Smooth muscle cell (in vitro differentiated cells): ENCODE measurements around the gene DOCK8. TPM values are rescaled to one million over a fixed set of nuclear protein-coding genes. Genes with fewer than 3 reads are reported as not detected.

Experiments used
- DNase-seq: peaks from one replicate; lab custom pipeline; 2025; ENCODE audit not compliant: unreplicated experiment; lab: John Stamatoyannopoulos, UW
- H2AFZ ChIP-seq: fragments of 200-600 bp; sonication (generic); 2 replicates; pipeline ENCODE4 v1.6.0; 2016; ENCODE audit warnings: antibody characterized with exemption, low read depth, mild to moderate bottlenecking
- H3F3A ChIP-seq: fragments of 200-600 bp; sonication (generic); 2 replicates; pipeline ENCODE4 v1.6.0; 2017; ENCODE audit warnings: antibody characterized with exemption, low read depth
- H3K27ac ChIP-seq: fragments of 200-600 bp; sonication (generic); 2 replicates; pipeline ENCODE4 v1.5.1; 2016; ENCODE audit warnings: low read depth, mild to moderate bottlenecking
- H3K27me3 ChIP-seq: fragments of 200-600 bp; sonication (generic); 2 replicates; pipeline ENCODE4 v1.6.1; 2016; ENCODE audit warnings: low read depth, mild to moderate bottlenecking
- H3K36me3 ChIP-seq: fragments of 200-600 bp; sonication (generic); 2 replicates; pipeline ENCODE4 v1.5.1; 2016; ENCODE audit warnings: low read depth
- H3K4me1 ChIP-seq: fragments of 200-600 bp; sonication (generic); 2 replicates; pipeline ENCODE4 v1.5.1; 2016; ENCODE audit warnings: low read depth
- H3K4me2 ChIP-seq: fragments of 200-600 bp; sonication (generic); 2 replicates; pipeline ENCODE4 v1.6.0; 2016; ENCODE audit warnings: mild to moderate bottlenecking
- H3K4me3 ChIP-seq: fragments of 200-600 bp; sonication (generic); 2 replicates; pipeline ENCODE4 v1.5.1; 2016; ENCODE audit warnings: mild to moderate bottlenecking
- H3K79me2 ChIP-seq: fragments of 200-600 bp; sonication (generic); 2 replicates; pipeline ENCODE4 v1.6.0; 2016; ENCODE audit warnings: low read depth, mild to moderate bottlenecking
- H3K9ac ChIP-seq: fragments of 200-600 bp; sonication (generic); 2 replicates; pipeline ENCODE4 v1.6.0; 2016; ENCODE audit warnings: low read depth
- H3K9me3 ChIP-seq: fragments of 200-600 bp; sonication (generic); replicated peaks from 2 replicates; pipeline ENCODE4 v1.5.1; 2016; ENCODE audit warnings: low read depth
- H4K20me1 ChIP-seq: fragments of 200-600 bp; sonication (generic); 2 replicates; pipeline ENCODE4 v1.6.0; 2016; ENCODE audit warnings: low read depth
- WGBS: methylation state at CpG from one replicate; pipeline ENCODE4 v1.1.7; 2016; ENCODE audit warnings: low lambda C conversion rate; 5-methylcytosine and 5-hydroxymethylcytosine counted together
- polyA plus RNA-seq: library from polyadenylated mRNA; unstranded; fragments of >200 nt; fragmentation: Nextera tagmentation; extraction: Ambion mirVana; gene quantifications from 2 replicates; pipeline ENCODE4 v1.2.1, GENCODE V29; 2016
- total RNA-seq: library from RNA; depleted of rRNA; stranded (reverse); fragments of >200 nt; gene quantifications from 2 replicates; pipeline ENCODE4 v1.2.3, GENCODE V29; 2014
- TF ChIP-seq, protein P1 (sequence below): fragments of 200-600 bp; sonication (generic); IDR thresholded peaks from 2 replicates; pipeline ENCODE4 v1.5.1; 2017; ENCODE audit warnings: borderline replicate concordance, mild to moderate bottlenecking, antibody characterized with exemption; ENCODE audit not compliant: insufficient read depth, poor library complexity, severe bottlenecking

Gene DOCK8
- total and polyA plus RNA-seq, 2 experiments from 2014 or later, result 0.18 to 4.9 TPM

DNA sequence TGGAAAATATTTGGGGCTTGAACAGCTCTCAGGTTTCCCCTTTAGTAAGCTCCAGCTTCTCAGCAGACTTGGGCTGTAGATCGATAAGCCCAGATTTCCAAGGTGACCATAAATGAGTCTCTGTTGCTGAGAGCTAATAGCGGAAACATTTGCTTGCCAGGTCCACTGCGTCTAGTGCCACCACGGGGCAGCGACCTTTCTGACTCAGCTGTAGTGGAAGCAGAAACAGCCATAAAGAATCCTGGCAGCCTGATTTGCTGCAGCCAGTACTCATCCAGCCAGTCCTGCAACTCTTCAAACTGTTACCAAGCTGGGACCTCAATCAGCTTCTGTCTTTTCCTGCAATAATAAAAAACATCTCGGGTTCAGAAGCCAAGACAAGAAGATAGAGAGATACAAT lies 241.7 kb downstream of the DOCK8 start:
- Histone ChIP-seq H3K36me3 (no peaks in the 10 kb centered on the region), H3F3A (no peaks in the 10 kb centered on the region), H3K4me3 (no peak overlapping the region), H3K79me2 (no peaks in the 10 kb centered on the region), H2AFZ (peak overlapping the region; percentile 55), H3K27me3 (no peaks in the 10 kb centered on the region), H3K4me2 (no peak overlapping the region), H3K9ac (no peak overlapping the region), H3K4me1 (peaks cover 9% of the 10 kb centered on the region), H3K27ac (peak overlapping the region; percentile 8), H4K20me1 (no peaks in the 10 kb centered on the region), H3K9me3 (no peaks in the 10 kb centered on the region)
- DNase-seq, result no peak
- 48% methylated on average over 6 of the region's 6 CpGs for WGBS
- TF ChIP-seq, protein P1, sequence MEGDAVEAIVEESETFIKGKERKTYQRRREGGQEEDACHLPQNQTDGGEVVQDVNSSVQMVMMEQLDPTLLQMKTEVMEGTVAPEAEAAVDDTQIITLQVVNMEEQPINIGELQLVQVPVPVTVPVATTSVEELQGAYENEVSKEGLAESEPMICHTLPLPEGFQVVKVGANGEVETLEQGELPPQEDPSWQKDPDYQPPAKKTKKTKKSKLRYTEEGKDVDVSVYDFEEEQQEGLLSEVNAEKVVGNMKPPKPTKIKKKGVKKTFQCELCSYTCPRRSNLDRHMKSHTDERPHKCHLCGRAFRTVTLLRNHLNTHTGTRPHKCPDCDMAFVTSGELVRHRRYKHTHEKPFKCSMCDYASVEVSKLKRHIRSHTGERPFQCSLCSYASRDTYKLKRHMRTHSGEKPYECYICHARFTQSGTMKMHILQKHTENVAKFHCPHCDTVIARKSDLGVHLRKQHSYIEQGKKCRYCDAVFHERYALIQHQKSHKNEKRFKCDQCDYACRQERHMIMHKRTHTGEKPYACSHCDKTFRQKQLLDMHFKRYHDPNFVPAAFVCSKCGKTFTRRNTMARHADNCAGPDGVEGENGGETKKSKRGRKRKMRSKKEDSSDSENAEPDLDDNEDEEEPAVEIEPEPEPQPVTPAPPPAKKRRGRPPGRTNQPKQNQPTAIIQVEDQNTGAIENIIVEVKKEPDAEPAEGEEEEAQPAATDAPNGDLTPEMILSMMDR, result no peak

DNA sequence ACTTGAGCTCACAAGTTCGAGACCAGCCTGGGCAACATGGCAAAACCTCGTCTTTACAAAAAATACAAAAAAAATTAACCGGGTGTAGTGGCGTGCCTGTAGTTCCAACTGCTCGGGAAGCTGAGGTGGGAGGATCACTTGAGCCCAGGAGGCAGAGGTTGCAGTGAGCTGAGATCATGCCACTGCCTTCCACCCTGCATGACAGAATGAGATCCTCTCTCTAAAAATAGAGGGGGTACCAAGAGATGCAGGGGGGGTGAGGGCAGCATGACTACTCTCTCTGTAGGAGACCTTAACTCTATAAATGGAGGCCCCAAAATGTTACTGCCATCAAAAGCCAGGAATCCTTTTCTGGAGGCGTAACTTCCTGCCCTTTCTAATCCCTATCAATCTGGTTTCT lies 243.9 kb downstream of the DOCK8 start:
- H3K36me3 ChIP-seq, result no peaks in the 10 kb centered on the region
- no peak overlapping the region for H3K27ac ChIP-seq
- H2AFZ ChIP-seq, result peak overlapping the region; percentile 70
- no peak overlapping the region for H3K9ac ChIP-seq
- no peaks in the 10 kb centered on the region for H3K27me3 ChIP-seq
- TF ChIP-seq, protein P1, result no peak
- H4K20me1 ChIP-seq, result no peaks in the 10 kb centered on the region
- H3K4me3 ChIP-seq, result no peak overlapping the region
- no peak overlapping the region for H3K4me2 ChIP-seq
- WGBS, result 87% methylated on average over 6 of the region's 6 CpGs
- no peaks in the 10 kb centered on the region for H3F3A ChIP-seq
- no peak for DNase-seq
- H3K4me1 ChIP-seq, result peaks cover 9% of the 10 kb centered on the region
- H3K79me2 ChIP-seq, result no peaks in the 10 kb centered on the region
- H3K9me3 ChIP-seq, result no peaks in the 10 kb centered on the region

DNA sequence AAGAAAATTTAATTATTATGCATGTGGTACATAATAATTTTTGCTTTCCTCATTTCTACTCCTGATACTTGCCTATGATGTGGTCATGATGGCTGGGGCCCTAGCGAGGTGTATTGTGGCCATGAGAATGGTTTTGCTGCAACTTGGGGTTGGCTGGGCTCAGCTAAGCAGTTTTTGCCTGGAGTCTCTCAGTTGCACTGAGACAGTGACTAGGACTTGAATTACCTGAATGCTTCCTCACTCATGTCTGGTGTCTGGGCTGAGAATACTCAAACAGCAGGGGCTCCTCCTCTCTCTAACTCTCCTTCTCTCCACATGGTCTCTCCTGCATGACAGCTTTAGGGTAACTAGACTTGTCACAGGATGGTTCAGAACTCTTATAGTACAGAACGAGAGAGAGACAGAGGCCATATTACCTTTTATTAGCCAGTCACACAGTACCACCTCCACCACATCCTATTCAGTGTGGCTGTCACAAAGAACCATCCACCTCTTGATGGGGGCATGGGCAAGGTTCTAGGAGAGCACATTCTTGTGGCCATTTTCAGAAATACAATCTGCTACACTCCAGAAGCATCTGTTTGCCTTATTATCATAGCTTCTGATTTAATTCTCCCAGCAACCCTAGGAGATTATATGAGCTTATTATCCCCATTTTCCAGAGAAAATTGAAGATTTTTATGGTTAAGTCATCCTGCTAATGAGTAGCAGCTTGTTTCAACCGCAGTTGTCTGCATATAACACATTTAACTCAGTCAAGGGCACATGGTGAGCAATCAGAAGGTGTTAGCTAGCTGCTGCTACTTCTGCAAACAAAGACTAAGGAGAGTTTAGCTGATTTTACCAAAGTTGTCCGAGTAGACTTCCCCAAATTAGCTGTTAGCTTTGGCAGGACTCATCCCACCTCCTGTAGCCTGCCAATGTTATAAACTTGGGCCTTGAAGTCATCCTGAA lies 245.1 kb downstream of the DOCK8 start:
- H3F3A ChIP-seq, result no peaks in the 10 kb centered on the region
- no peaks in the 10 kb centered on the region for H3K79me2 ChIP-seq
- H3K9me3 ChIP-seq, result no peaks in the 10 kb centered on the region
- TF ChIP-seq, protein P1, result no peak
- no peaks in the 10 kb centered on the region for H4K20me1 ChIP-seq
- H3K9ac ChIP-seq, result no peak overlapping the region
- no peak overlapping the region for H3K4me2 ChIP-seq
- DNase-seq, result no peak
- no peaks in the 10 kb centered on the region for H3K36me3 ChIP-seq
- peaks cover 9% of the 10 kb centered on the region for H3K4me1 ChIP-seq
- no peak overlapping the region for H3K27ac ChIP-seq
- H3K27me3 ChIP-seq, result no peaks in the 10 kb centered on the region
- H3K4me3 ChIP-seq, result no peak overlapping the region
- no peak overlapping the region for H2AFZ ChIP-seq
- WGBS, result 77% methylated on average over 4 of the region's 4 CpGs
